ENCODE data around the gene ZNF853. TPM values are rescaled to one million over a fixed set of nuclear protein-coding genes. Genes with fewer than 3 reads are reported as not detected.

Gene ZNF853
- total RNA-seq, 1 experiment from 2014 or later = 12.3 TPM

GRCh38 chr7:6651851-6652445 is 36.5 kb downstream of the ZNF853 start:
- no peak overlapping the region for H3K27ac Mint-ChIP-seq (ENCODE audit: unreplicated experiment)
- Histone ChIP-seq H3K27me3 (replicated peaks; ENCODE audit: control insufficient read depth, insufficient read depth, low read length) (no peaks in the 10 kb centered on the region), H3K4me3 (ENCODE audit: low read depth, low read length) (no peak overlapping the region), H3K36me3 (ENCODE audit: control insufficient read depth, insufficient read depth, low read length) (peaks cover 12% of the 10 kb centered on the region), H3K4me1 (no peaks in the 10 kb centered on the region), H3K9me3 (no peaks in the 10 kb centered on the region)
- ChIA-PET CTCF (no interaction called here), POLR2A (no interaction called here)
- intact Hi-C loops (cut with micrococcal nuclease; ENCODE audit: unreplicated experiment) = no loop called here
- peaks cover 54% of the 10 kb centered on the region for H3K36me3 Mint-ChIP-seq (ENCODE audit: insufficient read depth, unreplicated experiment)
- TF ChIP-seq CTCF (IDR thresholded peaks at IDR 0.05; ENCODE audit: insufficient read depth in 1 of 2, low read depth in 1 of 2, low read length in 1 of 2, severe bottlenecking in 1 of 2, unreplicated experiment in 1 of 2) = no peak
- H3K9me3 Mint-ChIP-seq (ENCODE audit: unreplicated experiment) = no peaks in the 10 kb centered on the region
- no peak for DNase-seq
- no peaks in the 10 kb centered on the region for H3K4me1 Mint-ChIP-seq (ENCODE audit: low read depth, unreplicated experiment)
- H3K4me3 Mint-ChIP-seq (ENCODE audit: unreplicated experiment) = no peak overlapping the region
- BruUV-seq (replicated peaks) = no TSS peak
- no peaks in the 10 kb centered on the region for H3K27me3 Mint-ChIP-seq (ENCODE audit: insufficient read depth, unreplicated experiment)

GRCh38 chr7:6652446-6653011 is 37.1 kb downstream of the ZNF853 start:
- H3K4me1 ChIP-seq = no peaks in the 10 kb centered on the region
- Mint-ChIP-seq H3K27me3 (ENCODE audit: insufficient read depth, unreplicated experiment) (no peaks in the 10 kb centered on the region), H3K4me1 (ENCODE audit: low read depth, unreplicated experiment) (no peaks in the 10 kb centered on the region), H3K9me3 (ENCODE audit: unreplicated experiment) (no peaks in the 10 kb centered on the region), H3K36me3 (ENCODE audit: insufficient read depth, unreplicated experiment) (peaks cover 55% of the 10 kb centered on the region), H3K27ac (ENCODE audit: unreplicated experiment) (no peak overlapping the region), H3K4me3 (ENCODE audit: unreplicated experiment) (no peak overlapping the region)
- H3K27me3 ChIP-seq (replicated peaks; ENCODE audit: control insufficient read depth, insufficient read depth, low read length) = no peaks in the 10 kb centered on the region
- CTCF ChIA-PET = no interaction called here
- no peak for DNase-seq
- POLR2A ChIA-PET = no interaction called here
- no TSS peak for BruUV-seq (replicated peaks)
- no peak for TF ChIP-seq CTCF (IDR thresholded peaks at IDR 0.05; ENCODE audit: insufficient read depth in 1 of 2, low read depth in 1 of 2, low read length in 1 of 2, severe bottlenecking in 1 of 2, unreplicated experiment in 1 of 2)
- intact Hi-C loops (cut with micrococcal nuclease; ENCODE audit: unreplicated experiment) = no loop called here
- H3K9me3 ChIP-seq = no peaks in the 10 kb centered on the region
- peaks cover 10% of the 10 kb centered on the region for H3K36me3 ChIP-seq (ENCODE audit: control insufficient read depth, insufficient read depth, low read length)
- no peak overlapping the region for H3K4me3 ChIP-seq (ENCODE audit: low read depth, low read length)

GRCh38 chr7:6653071-6654003 is 37.9 kb downstream of the ZNF853 start:
- Mint-ChIP-seq H3K9me3 (ENCODE audit: unreplicated experiment) (no peaks in the 10 kb centered on the region), H3K27me3 (ENCODE audit: insufficient read depth, unreplicated experiment) (no peaks in the 10 kb centered on the region), H3K4me1 (ENCODE audit: low read depth, unreplicated experiment) (no peaks in the 10 kb centered on the region), H3K36me3 (ENCODE audit: insufficient read depth, unreplicated experiment) (peaks cover 50% of the 10 kb centered on the region), H3K27ac (ENCODE audit: unreplicated experiment) (no peak overlapping the region), H3K4me3 (ENCODE audit: unreplicated experiment) (no peak overlapping the region)
- Histone ChIP-seq H3K9me3 (no peaks in the 10 kb centered on the region), H3K36me3 (ENCODE audit: control insufficient read depth, insufficient read depth, low read length) (peaks cover 10% of the 10 kb centered on the region), H3K27me3 (replicated peaks; ENCODE audit: control insufficient read depth, insufficient read depth, low read length) (no peaks in the 10 kb centered on the region), H3K4me3 (ENCODE audit: low read depth, low read length) (no peak overlapping the region), H3K4me1 (no peaks in the 10 kb centered on the region)
- POLR2A ChIA-PET = no interaction called here
- CTCF ChIA-PET = no interaction called here
- no peak for DNase-seq
- no TSS peak for BruUV-seq (replicated peaks)
- intact Hi-C loops (cut with micrococcal nuclease; ENCODE audit: unreplicated experiment) = no loop called here
- TF ChIP-seq CTCF (IDR thresholded peaks at IDR 0.05; ENCODE audit: insufficient read depth in 1 of 2, low read depth in 1 of 2, low read length in 1 of 2, severe bottlenecking in 1 of 2, unreplicated experiment in 1 of 2) = no peak

Data from Caco-2 (cell line).